ENCODE measurements around the gene HNRNPCL1.

Gene HNRNPCL1

DNA sequence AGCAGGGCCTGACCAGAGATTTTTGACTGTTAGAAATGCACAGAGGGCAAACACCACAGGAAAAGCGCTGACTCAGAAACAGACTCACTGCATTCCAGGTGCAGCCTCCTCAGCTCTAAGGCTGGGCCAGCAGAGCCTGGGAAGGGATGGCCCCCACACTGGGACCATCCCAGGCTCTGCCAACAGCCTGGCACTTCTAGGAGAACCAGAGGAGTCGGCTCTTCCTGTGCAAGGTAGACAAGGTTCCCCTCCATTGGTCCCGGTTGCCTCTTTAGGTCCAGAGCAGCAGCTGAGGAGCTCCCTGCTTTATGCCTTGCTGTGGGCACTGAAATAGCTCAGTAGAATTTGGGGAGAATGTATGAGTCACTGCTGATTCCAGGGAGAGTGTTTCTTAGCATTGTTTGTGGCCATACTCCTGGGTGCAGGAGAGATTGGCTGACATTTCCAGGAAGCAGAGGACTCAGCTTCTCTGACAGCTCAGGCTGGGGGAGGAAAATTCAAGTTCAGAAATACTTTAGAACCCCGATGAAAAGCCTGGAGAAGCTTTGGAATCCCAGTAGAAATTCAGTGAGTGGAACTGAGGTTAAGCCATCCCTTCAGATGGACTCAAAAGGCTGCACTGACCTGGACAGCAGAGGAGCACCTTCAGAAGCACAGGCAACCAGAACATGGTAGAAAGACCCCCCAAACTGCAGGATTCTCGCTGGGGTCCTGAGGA is 37.7 kb downstream of the HNRNPCL1 start:
- Histone ChIP-seq H3K4me1 (ENCODE audit: control insufficient read depth in 1 of 2, insufficient read depth in 2 of 2, low read length in 2 of 2) (no peaks in the 10 kb centered on the region), H3K4me3 (ENCODE audit: low read depth in 1 of 2, low read length in 2 of 2) (no peak overlapping the region), H3K27ac (ENCODE audit: low read length) (no peak overlapping the region), H3K9me3 (ENCODE audit: control insufficient read depth in 1 of 2, low read length in 2 of 2) (no peaks in the 10 kb centered on the region), H3K36me3 (ENCODE audit: control insufficient read depth in 1 of 2, insufficient read depth in 2 of 2, low read length in 2 of 2) (no peaks in the 10 kb centered on the region), H3K27me3 (ENCODE audit: low read depth, low read length) (no peaks in the 10 kb centered on the region)

DNA sequence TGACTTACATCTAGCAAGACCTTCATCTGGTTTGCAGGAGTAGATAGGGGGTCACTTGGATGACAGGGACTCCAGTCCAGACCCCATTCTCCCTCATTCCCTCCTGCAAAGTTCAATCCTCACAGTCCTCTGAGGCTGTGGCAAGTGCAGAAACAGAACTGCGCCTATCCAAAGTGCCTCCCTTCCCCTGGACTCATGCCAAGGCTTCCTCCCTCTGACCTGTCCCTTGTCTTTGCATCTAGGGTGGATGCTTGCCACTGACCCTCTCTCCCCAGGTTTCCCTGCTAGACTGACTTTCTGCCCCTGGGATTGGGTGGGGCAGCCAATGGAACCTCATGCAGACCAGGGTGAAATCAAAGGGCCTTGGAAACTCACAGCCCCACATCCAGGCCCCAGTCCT is 38.6 kb downstream of the HNRNPCL1 start:
- no peaks in the 10 kb centered on the region for H3K4me1 ChIP-seq (ENCODE audit: control insufficient read depth in 1 of 2, insufficient read depth in 2 of 2, low read length in 2 of 2)
- no peaks in the 10 kb centered on the region for H3K9me3 ChIP-seq (ENCODE audit: control insufficient read depth in 1 of 2, low read length in 2 of 2)
- H3K27ac ChIP-seq (ENCODE audit: low read length), result no peak overlapping the region
- H3K4me3 ChIP-seq (ENCODE audit: low read depth in 1 of 2, low read length in 2 of 2), result no peak overlapping the region
- no peaks in the 10 kb centered on the region for H3K27me3 ChIP-seq (ENCODE audit: low read depth, low read length)
- H3K36me3 ChIP-seq (ENCODE audit: control insufficient read depth in 1 of 2, insufficient read depth in 2 of 2, low read length in 2 of 2), result no peaks in the 10 kb centered on the region

DNA sequence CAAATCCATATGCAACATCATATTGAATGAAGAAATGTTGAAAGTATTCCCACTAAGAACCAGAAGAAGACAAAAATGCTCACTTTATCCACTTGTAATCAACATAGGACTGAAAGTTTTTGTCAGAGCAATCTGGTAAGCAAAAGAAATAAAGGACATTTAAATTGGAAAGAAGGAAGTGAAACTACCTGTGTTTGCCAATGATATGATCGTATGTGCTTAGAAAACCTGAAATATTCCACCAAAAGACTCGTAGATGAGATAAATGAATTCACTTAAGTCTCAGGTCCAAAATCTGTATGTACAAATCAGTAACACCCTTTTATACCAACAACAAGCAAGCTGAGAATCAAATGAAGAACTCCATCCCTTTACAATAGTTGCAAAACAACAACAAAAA is 48.8 kb downstream of the HNRNPCL1 start:
- no peaks in the 10 kb centered on the region for H3K4me1 ChIP-seq (ENCODE audit: control insufficient read depth in 1 of 2, insufficient read depth in 2 of 2, low read length in 2 of 2)
- no peaks in the 10 kb centered on the region for H3K9me3 ChIP-seq (ENCODE audit: control insufficient read depth in 1 of 2, low read length in 2 of 2)
- no peaks in the 10 kb centered on the region for H3K27me3 ChIP-seq (ENCODE audit: low read depth, low read length)
- H3K4me3 ChIP-seq (ENCODE audit: low read depth in 1 of 2, low read length in 2 of 2), result no peak overlapping the region
- H3K27ac ChIP-seq (ENCODE audit: low read length), result no peak overlapping the region
- no peaks in the 10 kb centered on the region for H3K36me3 ChIP-seq (ENCODE audit: control insufficient read depth in 1 of 2, insufficient read depth in 2 of 2, low read length in 2 of 2)

DNA sequence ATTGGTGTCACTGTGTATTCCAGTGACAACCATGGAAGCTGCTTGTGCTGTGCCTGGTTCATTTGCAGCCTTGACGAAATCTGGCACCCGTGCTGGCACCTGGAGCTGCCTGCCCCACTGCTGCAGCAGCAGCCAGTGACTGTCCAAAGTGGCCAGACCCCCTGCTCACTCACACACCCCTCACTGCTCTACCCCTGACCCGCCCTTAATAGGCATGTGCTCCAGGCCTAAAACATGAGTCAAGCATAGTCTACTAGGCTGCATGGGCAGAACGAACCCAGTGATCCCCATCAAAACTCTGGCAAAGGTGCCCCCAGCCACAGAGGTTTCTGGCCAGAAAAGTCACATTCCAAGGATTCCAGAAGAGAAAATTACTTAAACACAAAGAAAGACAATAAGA is 49.6 kb downstream of the HNRNPCL1 start:
- Histone ChIP-seq H3K27ac (ENCODE audit: low read length) (no peak overlapping the region), H3K36me3 (ENCODE audit: control insufficient read depth in 1 of 2, insufficient read depth in 2 of 2, low read length in 2 of 2) (no peaks in the 10 kb centered on the region), H3K27me3 (ENCODE audit: low read depth, low read length) (no peaks in the 10 kb centered on the region), H3K4me1 (ENCODE audit: control insufficient read depth in 1 of 2, insufficient read depth in 2 of 2, low read length in 2 of 2) (no peaks in the 10 kb centered on the region), H3K4me3 (ENCODE audit: low read depth in 1 of 2, low read length in 2 of 2) (no peak overlapping the region), H3K9me3 (ENCODE audit: control insufficient read depth in 1 of 2, low read length in 2 of 2) (no peaks in the 10 kb centered on the region)

Data from muscle layer of duodenum (tissue), 2 donors.